Tibial nerve (tissue), 4 donors: ENCODE measurements around the gene AQP12B.
"Not testable (repeated sequence)": the region's sequence is repeated elsewhere in the genome, so short reads cannot be mapped to it uniquely, and the experiment has no call there.

Source experiments
- EP300 ChIP-seq, 2 donors: sonication (generic); formaldehyde crosslinking; IDR thresholded peaks; one replicate each; pipeline ENCODE4 v1.6.1; 2017; ENCODE audit warnings: antibody characterized with exemption in 2 of 2, mild to moderate bottlenecking in 1 of 2
- POLR2A ChIP-seq, 2 donors: fragments of 450-650 bp; IDR thresholded peaks; one replicate each; pipeline ENCODE4 v1.6.1; 2017; ENCODE audit warnings: antibody characterized with exemption in 2 of 2, mild to moderate bottlenecking in 2 of 2, moderate library complexity in 2 of 2
- TF ChIP-seq, protein P1 (sequence below), 5 experiments: fragments of 200-600 bp in 3 of 5; fragments of 450-650 bp in 2 of 5; sonication (generic) in 3 of 5; IDR thresholded peaks; one replicate each; pipeline ENCODE4 v1.5.1; 2016 to 2019; ENCODE audit warnings: antibody characterized with exemption in 5 of 5, mild to moderate bottlenecking in 3 of 5, moderate library complexity in 2 of 5

DNA sequence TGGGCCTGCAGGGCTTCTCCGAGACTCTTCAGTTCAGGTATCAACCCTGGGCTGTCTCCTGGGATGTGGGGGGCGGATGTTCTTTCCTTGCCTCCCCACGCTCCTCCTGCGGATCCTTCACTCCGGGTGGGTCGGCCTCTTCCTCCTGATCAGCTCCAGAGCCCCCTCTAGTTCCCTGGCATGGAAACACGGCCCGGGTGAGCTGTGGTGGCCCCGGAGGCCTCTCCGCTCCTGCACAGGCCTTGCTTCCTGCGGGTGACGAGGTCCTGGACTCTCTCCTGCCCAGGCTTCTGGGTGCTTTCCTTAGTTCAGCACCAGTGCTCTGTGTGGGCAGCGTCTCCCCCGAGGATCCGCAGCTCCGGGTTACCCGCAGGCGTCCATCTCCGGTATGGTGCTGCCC, 12.9 kb upstream of the AQP12B start:
- TF ChIP-seq, protein P1, sequence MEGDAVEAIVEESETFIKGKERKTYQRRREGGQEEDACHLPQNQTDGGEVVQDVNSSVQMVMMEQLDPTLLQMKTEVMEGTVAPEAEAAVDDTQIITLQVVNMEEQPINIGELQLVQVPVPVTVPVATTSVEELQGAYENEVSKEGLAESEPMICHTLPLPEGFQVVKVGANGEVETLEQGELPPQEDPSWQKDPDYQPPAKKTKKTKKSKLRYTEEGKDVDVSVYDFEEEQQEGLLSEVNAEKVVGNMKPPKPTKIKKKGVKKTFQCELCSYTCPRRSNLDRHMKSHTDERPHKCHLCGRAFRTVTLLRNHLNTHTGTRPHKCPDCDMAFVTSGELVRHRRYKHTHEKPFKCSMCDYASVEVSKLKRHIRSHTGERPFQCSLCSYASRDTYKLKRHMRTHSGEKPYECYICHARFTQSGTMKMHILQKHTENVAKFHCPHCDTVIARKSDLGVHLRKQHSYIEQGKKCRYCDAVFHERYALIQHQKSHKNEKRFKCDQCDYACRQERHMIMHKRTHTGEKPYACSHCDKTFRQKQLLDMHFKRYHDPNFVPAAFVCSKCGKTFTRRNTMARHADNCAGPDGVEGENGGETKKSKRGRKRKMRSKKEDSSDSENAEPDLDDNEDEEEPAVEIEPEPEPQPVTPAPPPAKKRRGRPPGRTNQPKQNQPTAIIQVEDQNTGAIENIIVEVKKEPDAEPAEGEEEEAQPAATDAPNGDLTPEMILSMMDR (IDR thresholded peaks at IDR 0.05) = not testable (repeated sequence)
- TF ChIP-seq EP300, POLR2A (IDR thresholded peaks at IDR 0.05): not testable (repeated sequence)
